Activated T-cell treated with anti-CD3 and anti-CD28 coated beads, Interleukin-2, amount 50 U/mL, for 24 hours (primary cell): ENCODE data around the gene GNPTG.

Source experiments
- DNase-seq: peaks from one replicate; pipeline ENCODE4 v3.0.0-alpha.2; 2020
- H3K27ac Mint-ChIP-seq: 2 replicates; pipeline ENCODE4 v1.8.0; 2020; ENCODE audit warnings: mild to moderate bottlenecking, mixed read lengths
- H3K27me3 Mint-ChIP-seq: 2 replicates; pipeline ENCODE4 v1.8.0; 2020; ENCODE audit warnings: mixed read lengths
- H3K36me3 Mint-ChIP-seq: 2 replicates; pipeline ENCODE4 v1.8.0; 2020; ENCODE audit warnings: low read depth, mixed read lengths
- H3K4me1 Mint-ChIP-seq: 2 replicates; pipeline ENCODE4 v1.8.0; 2020; ENCODE audit warnings: low read depth, mixed read lengths
- H3K4me3 Mint-ChIP-seq: 2 replicates; pipeline ENCODE4 v1.8.0; 2020; ENCODE audit warnings: mild to moderate bottlenecking, moderate library complexity, mixed read lengths
- H3K9me3 Mint-ChIP-seq: 2 replicates; pipeline ENCODE4 v1.8.0; 2020; ENCODE audit warnings: mixed read lengths

Gene GNPTG

DNA sequence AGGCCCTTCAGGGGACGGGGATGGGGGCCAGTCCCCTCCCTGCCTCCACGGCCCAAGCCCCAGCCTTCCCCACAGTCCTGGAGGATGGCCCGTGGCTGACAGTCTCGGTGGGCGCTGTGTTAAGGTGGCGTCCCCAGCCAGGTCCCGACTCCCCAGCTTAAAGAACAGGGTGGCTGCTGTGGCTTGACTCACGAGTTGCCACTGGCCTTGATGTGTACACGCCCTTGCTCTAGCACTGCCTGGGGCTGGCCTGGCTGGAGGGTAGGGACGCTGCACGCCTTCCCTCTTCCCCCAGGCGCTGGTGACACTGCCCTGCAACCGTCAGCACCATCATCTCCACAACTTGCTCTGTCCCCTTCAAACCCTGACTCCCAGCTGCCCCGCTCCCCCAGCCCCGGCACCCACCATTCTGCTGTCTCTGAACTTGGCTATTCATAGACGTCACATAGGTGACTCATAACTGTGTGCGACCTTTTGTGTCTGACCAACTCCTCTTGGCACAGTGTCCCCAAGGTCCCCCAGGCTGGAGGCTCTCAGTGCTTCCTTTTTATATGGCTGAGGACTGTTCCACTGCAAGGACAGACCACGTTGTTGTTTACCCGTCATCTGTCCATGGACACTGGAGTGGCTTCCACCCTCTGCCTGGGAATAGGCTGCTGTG is 6.3 kb downstream of the GNPTG start:
- H3K4me1 Mint-ChIP-seq: peaks cover 29% of the 10 kb centered on the region
- no peaks in the 10 kb centered on the region for H3K27me3 Mint-ChIP-seq
- H3K36me3 Mint-ChIP-seq: peaks cover 39% of the 10 kb centered on the region
- H3K4me3 Mint-ChIP-seq: no peak overlapping the region
- DNase-seq: no peak
- no peaks in the 10 kb centered on the region for H3K9me3 Mint-ChIP-seq
- H3K27ac Mint-ChIP-seq: peak overlapping the region; percentile 53

DNA sequence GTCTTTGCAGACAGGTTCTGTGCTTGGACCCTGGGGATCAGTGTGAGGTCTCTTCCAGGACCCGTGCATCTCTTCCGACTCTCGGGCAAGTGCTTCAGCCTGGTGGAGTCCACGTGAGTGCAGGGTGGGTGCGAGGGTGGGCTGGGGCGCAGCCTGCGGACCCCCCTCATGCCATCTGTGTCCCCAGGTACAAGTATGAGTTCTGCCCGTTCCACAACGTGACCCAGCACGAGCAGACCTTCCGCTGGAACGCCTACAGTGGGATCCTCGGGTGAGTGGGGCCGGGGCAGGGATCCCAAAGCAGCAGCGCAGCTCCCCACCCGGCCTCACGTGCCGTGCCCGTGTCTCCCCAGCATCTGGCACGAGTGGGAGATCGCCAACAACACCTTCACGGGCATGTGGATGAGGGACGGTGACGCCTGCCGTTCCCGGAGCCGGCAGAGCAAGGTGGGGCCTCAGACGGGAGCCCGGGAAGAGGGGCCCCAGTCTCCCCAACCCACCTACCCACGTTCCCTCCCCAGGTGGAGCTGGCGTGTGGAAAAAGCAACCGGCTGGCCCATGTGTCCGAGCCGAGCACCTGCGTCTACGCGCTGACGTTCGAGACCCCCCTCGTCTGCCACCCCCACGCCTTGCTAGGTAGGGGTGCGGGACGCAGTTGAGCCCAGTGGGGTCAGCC is 10.1 kb downstream of the GNPTG start:
- Mint-ChIP-seq H3K4me1 (peaks cover 13% of the 10 kb centered on the region), H3K36me3 (peaks cover 72% of the 10 kb centered on the region), H3K27ac (no peak overlapping the region), H3K4me3 (no peak overlapping the region), H3K27me3 (no peaks in the 10 kb centered on the region), H3K9me3 (no peaks in the 10 kb centered on the region)
- no peak for DNase-seq

DNA sequence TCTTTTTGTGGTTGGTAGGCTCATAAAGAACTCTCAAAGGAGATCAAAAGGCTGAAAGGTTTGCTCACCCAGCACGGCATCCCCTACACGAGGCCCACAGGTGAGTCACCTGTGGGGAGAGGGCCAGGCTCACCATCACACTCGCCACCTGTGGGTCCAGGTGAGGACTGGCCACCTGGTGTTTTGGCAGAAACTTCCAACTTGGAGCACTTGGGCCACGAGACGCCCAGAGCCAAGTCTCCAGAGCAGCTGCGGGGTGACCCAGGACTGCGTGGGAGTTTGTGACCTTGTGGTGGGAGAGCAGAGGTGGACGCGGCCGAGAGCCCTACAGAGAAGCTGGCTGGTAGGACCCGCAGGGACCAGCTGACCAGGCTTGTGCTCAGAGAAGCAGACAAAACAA is 11.1 kb downstream of the GNPTG start:
- H3K4me1 Mint-ChIP-seq: peaks cover 13% of the 10 kb centered on the region
- H3K4me3 Mint-ChIP-seq: no peak overlapping the region
- peaks cover 72% of the 10 kb centered on the region for H3K36me3 Mint-ChIP-seq
- no peak for DNase-seq
- peak overlapping the region; percentile 40 for H3K27ac Mint-ChIP-seq
- H3K27me3 Mint-ChIP-seq: no peaks in the 10 kb centered on the region
- no peaks in the 10 kb centered on the region for H3K9me3 Mint-ChIP-seq

DNA sequence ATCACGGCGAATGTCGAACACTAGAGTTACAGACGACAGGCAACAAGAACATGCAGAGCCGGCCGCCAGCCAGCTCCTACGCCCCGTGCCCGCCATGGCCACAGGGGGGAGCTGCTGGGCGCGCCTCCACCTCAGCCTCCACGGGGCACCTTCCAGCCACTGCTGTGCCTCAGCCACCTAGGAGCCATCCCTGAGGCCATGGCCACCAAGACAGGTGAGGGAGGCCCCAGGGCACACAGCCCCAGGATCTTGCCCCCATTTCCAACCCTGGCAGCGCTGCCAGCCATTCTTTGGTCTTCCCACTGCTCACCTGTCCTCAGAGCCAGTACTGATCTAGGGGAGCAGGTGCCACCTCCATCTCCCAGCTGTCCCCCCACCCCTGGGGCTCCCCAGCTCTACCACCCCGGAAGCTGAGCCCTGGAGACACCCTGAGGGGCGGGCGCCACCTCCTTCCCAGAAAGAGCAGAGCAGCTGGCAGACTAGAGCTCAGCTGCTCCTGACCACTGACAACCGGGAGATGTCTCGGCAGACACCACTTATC is 11.8 kb downstream of the GNPTG start:
- peak; percentile 84 for DNase-seq
- no peaks in the 10 kb centered on the region for H3K9me3 Mint-ChIP-seq
- H3K27ac Mint-ChIP-seq: peak overlapping the region; percentile 80
- peaks cover 9% of the 10 kb centered on the region for H3K4me1 Mint-ChIP-seq
- peaks cover 76% of the 10 kb centered on the region for H3K36me3 Mint-ChIP-seq
- H3K4me3 Mint-ChIP-seq: no peak overlapping the region
- H3K27me3 Mint-ChIP-seq: no peaks in the 10 kb centered on the region

DNA sequence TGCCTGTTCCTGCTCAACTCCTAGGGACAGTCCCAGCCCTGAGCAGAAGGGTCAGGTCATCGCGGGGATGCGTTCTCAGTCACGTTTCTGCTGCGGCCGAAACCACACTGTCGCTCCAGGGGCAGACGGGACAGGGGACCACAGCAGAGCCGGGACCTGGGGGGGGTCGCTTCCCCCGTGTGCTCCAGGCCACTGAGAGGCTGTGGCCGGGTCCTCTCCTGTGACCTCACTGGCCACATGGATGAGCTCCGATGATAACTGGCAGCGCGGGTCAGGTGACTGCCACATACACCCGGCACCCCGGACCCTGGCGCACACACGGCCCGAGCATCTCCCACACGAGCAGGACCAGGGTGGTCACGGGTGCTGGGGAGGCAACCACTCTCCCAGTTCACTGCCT is 12.8 kb downstream of the GNPTG start:
- H3K36me3 Mint-ChIP-seq: peaks cover 74% of the 10 kb centered on the region
- peaks cover 9% of the 10 kb centered on the region for H3K4me1 Mint-ChIP-seq
- H3K9me3 Mint-ChIP-seq: no peaks in the 10 kb centered on the region
- H3K4me3 Mint-ChIP-seq: no peak overlapping the region
- peak overlapping the region; percentile 57 for H3K27ac Mint-ChIP-seq
- H3K27me3 Mint-ChIP-seq: no peaks in the 10 kb centered on the region
- no peak for DNase-seq

DNA sequence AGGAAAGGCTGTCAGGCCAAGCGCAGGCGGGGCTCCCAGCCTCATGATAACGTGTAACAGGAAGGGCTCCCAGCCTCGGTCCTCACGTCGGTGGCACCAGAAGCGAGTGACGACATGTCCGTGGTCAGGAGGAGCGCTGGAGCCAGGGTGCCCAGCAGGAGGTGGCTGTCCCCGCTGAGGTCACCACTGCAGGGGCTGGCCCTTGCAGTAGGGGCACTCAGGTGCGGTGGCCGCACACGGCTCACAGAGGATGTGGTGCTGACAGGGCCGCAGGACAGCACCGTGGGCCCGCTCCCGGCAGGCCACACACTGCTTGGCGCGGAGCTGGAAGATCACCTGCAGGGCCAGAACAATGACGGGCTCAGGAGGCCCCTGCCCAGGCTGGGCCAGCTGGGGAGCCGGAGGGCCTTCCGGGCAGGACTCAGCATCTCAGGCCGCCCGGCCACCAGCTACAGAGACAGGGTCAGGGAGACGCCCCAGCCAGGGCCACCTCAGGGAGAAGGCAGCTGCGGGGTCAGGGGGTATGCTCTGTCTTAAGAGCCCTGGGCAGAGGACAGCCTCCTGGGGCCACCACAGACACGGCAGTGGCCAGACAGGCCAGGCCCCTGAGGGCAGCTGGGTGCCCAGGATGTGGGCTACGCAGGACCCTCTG is 14.5 kb downstream of the GNPTG start:
- peaks cover 73% of the 10 kb centered on the region for H3K36me3 Mint-ChIP-seq
- DNase-seq: no peak
- H3K4me1 Mint-ChIP-seq: peaks cover 9% of the 10 kb centered on the region
- H3K27me3 Mint-ChIP-seq: no peaks in the 10 kb centered on the region
- H3K27ac Mint-ChIP-seq: peak overlapping the region; percentile 67
- no peaks in the 10 kb centered on the region for H3K9me3 Mint-ChIP-seq
- no peak overlapping the region for H3K4me3 Mint-ChIP-seq

DNA sequence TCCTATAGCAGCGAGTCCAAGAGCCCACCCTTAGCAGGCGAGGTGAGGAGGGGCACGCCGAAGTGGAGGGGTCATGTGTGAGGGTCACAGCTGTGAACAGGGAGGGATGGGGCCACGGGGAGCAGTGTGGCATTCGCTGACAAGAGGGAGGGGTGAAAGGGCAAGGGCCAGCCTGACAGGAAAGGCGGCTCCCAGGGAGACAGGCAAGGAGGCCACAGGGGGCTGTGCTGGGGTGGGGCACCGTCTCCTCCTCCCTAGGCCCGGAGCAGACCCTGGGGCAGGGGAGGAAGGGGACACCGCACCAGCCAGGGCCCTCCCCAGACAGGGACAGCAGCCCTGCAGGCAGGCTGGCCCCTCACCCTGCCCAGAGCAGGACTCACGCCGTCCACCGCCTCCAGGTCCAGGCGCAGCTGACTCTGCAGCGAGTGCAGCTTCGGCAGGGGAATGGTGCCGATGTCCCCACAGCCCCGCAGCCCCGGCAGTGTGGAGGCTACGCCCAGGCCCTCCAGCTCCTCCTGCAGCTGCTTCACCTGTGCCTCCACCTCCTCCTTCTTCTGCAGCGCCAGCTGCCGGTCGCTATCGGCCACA is 15.1 kb downstream of the GNPTG start:
- no peaks in the 10 kb centered on the region for H3K9me3 Mint-ChIP-seq

DNA sequence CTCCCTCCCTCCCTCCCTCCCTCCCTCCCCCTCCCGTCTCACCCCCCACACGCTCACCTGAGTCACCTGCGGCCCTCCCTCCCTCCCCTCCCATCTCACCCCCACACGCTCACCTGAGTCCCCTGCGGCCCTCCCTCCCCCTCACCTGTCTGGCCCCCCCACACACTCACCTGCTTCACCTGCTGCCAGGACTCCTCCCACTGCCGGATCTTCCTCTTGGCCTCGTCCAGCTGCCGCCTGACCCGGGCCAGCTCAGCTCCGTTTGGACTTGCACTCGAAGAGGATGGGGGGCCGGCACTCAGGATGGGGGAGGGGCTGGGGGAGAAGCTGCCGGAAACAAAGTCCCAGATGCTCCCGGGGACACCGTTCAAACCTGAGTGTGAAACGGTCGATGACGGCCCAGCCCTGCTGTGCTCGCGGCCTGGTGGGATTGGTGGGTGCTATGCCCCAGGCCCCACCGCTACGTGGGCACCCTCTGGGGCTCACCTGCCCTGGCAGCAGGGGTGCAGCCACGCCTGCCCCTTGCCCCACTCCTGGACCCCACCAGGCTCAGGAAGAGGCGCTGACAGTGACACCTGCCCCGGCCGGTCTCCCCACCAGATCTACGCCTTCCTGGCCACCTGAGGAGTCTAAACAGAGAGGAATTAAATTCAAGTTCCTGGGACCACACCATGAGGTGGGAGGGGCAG is 15.9 kb downstream of the GNPTG start:
- no peak overlapping the region for H3K4me3 Mint-ChIP-seq
- no peak for DNase-seq
- H3K27ac Mint-ChIP-seq: no peak overlapping the region
- no peaks in the 10 kb centered on the region for H3K9me3 Mint-ChIP-seq
- H3K4me1 Mint-ChIP-seq: peaks cover 9% of the 10 kb centered on the region
- H3K36me3 Mint-ChIP-seq: peaks cover 67% of the 10 kb centered on the region
- H3K27me3 Mint-ChIP-seq: no peaks in the 10 kb centered on the region

More for the DNA sequence above, 15.1 kb downstream of the GNPTG start:
- Mint-ChIP-seq H3K27me3 (no peaks in the 10 kb centered on the region), H3K4me1 (peaks cover 9% of the 10 kb centered on the region), H3K36me3 (peaks cover 74% of the 10 kb centered on the region), H3K27ac (no peak overlapping the region), H3K4me3 (no peak overlapping the region)
- no peak for DNase-seq

DNA sequence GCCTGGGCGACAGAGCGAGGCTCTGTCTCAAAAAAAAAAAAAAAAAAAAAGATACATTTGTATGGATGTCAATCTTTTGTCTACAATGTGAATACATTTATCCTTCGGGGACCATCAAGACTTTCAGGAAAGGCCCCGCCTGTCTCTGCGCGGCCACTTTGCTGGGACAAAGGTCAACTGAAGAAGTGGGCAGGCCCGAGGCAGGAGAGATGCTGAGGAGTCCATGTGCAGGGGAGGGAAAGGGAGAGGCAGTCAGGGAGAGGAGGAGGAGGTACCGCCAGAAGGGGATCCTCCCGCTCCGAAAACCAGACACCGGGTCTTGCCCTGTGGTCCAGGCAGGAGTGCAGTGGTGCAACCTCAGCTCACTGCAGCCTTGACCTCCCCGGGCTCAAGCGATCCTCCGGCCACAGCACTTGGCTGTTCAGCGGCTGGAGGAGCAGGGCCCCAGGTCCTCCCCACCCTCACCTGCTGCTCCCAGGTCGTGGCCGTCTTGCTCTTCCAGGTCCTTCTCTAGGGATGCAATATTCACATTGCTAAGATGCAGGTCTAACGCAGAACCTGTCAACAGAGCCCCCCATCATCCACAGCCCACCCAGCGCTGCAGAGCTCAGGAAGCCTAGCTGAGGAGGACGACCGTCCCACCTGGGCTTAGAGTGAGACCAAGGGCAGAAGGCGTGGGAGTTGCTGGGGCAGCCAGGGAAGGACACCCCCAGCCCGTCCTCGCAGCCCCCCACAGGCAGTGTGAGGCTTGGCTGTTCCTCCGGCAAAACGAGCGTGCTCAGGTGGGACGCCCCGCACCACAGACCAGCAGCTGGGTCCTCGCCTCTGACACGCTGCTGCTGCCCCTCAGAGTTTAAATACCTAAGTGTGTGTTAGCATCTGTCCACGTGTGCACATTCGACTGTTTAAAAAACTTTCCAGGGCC is 19.6 kb downstream of the GNPTG start:
- no peaks in the 10 kb centered on the region for H3K27me3 Mint-ChIP-seq
- H3K9me3 Mint-ChIP-seq: no peaks in the 10 kb centered on the region
- H3K36me3 Mint-ChIP-seq: peaks cover 37% of the 10 kb centered on the region
- no peaks in the 10 kb centered on the region for H3K4me1 Mint-ChIP-seq
- DNase-seq: no peak
- H3K27ac Mint-ChIP-seq: no peak overlapping the region
- no peak overlapping the region for H3K4me3 Mint-ChIP-seq

DNA sequence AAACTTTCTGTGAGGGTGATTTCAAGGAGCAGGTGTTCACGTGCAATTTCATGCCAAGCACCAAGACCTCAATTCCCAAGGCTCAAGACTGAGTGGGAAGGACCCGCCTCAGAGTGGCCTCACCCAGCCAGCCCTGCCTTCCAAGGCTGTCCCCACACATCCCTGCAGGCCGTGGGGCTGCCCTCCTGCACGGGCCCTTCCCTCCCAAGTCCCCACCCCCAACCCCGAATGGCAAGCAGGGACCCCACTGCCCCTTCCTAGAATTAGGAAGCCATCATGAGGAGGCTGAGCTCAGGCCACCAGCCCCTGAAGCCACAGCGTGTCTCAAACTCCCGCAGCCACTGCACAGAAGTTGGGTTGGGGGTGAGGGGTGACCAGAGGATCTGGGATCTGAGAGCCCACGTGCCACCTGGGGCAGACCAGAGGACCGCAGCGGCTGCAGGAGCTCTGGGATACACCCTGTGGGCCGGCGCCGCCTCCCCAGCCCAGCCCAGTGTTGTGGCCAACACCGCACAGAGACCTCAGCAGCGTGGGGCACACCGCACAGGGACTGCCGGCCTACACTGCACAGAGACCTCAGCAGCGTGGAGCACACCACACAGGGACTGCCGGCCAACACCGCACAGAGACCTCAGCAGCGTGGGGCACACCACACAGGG is 20.7 kb downstream of the GNPTG start:
- Mint-ChIP-seq H3K9me3 (no peaks in the 10 kb centered on the region), H3K27me3 (no peaks in the 10 kb centered on the region), H3K4me3 (no peak overlapping the region), H3K36me3 (peaks cover 36% of the 10 kb centered on the region), H3K4me1 (no peaks in the 10 kb centered on the region), H3K27ac (no peak overlapping the region)
- no peak for DNase-seq

DNA sequence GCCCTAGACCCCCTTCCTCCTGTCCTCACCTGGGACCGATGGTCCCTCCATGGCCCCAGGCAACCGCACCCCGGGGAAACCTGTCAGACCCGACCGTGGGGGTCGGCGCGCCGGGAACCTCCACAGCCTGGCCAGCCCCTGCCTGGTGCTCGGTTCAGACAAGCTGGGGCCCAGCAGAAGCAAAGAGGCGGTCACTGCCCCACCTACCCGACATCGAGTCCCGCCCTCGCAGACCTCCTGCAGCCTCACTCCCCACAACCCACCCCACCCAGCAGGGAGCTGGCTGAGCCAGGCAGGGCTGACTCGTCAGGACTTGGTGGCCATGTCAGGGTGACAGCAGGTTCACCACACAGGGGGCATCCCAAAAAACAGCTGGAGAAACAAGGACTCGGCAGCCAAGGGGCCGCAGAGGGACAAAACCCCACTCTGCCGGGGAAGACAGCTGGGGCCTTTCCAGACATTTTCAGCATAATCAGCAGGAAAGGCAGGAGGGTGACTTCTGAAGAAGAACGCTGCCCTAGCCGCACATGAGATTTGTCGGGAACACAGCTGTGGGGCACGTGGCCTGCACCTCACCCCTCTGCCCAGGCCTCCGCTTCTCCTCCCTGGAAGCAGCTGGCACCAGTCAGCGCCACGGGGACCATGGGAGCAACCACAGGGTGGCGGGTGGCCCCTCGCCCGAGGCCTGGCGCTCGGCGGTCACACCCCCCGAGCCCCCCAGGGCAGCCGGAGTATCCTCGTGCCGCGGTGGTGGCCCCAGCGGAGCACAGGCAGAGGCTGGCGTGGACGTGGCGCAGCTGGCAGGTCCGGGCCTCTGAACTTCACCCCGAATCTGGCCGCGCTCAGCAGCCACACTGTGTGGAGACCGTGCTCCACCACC is 22.9 kb downstream of the GNPTG start:
- peaks cover 40% of the 10 kb centered on the region for H3K36me3 Mint-ChIP-seq
- peak overlapping the region; percentile 47 for H3K27ac Mint-ChIP-seq
- no peaks in the 10 kb centered on the region for H3K27me3 Mint-ChIP-seq
- no peak overlapping the region for H3K4me3 Mint-ChIP-seq
- H3K9me3 Mint-ChIP-seq: no peaks in the 10 kb centered on the region
- DNase-seq: no peak
- peaks cover 15% of the 10 kb centered on the region for H3K4me1 Mint-ChIP-seq

DNA sequence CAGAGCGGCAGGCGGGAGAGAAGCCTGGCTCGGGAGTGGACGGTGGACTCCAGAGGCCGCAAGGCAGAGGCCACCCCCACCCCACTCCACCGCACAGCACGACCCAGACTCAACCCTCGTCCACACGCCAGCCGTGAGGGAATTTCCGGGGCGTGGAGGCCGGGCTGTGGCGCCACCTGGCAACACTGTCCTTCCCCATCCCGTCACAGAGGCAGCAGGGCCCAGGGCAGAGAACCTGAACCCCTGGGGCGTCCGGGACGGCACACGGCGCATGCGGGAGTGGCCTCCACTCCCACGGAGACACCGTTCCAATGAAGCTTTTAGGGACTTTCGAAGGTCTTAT is 23.5 kb downstream of the GNPTG start:
- peaks cover 19% of the 10 kb centered on the region for H3K4me1 Mint-ChIP-seq
- H3K36me3 Mint-ChIP-seq: peaks cover 34% of the 10 kb centered on the region
- H3K27me3 Mint-ChIP-seq: no peaks in the 10 kb centered on the region
- no peaks in the 10 kb centered on the region for H3K9me3 Mint-ChIP-seq
- no peak overlapping the region for H3K27ac Mint-ChIP-seq
- no peak overlapping the region for H3K4me3 Mint-ChIP-seq
- no peak for DNase-seq
